Measurements from ENCODE around the gene TBC1D5.

TBC1D5 gene

GRCh38 chr3:17258823-17259436, 483.5 kb downstream of the TBC1D5 start:
- DNase-seq (ENCODE audit: extremely low read depth in 1 of 2, low read depth in 1 of 2) = no peak

- no peak for DNase-seq (ENCODE audit: extremely low read depth in 1 of 2, low read depth in 1 of 2)
Measured at GRCh38 chr3:17257269-17257668, 485.2 kb downstream of the TBC1D5 start.

DNA sequence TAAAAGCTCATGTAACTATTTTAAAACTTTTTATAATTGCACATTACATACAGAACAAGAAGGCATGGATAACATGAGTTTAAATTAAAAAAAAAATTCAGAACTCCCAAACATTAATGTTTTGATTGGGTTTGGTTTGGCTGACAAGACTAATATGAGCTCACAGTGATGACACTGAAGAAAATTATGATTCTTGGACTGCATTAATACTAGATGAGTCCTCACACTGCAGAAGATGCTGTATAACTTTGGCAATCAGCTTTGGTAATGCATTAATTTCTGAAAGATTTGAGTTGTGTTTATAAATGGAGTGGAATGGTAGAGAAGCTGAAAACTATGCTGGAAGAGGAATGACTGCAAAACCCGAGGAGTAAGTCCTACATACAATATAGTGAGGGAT, 498.8 kb downstream of the TBC1D5 start:
- no peak for DNase-seq (ENCODE audit: extremely low read depth in 1 of 2, low read depth in 1 of 2)

- no peak for DNase-seq (ENCODE audit: extremely low read depth in 1 of 2, low read depth in 1 of 2)
Measured at GRCh38 chr3:17239417-17239816, 503.0 kb downstream of the TBC1D5 start.

DNA sequence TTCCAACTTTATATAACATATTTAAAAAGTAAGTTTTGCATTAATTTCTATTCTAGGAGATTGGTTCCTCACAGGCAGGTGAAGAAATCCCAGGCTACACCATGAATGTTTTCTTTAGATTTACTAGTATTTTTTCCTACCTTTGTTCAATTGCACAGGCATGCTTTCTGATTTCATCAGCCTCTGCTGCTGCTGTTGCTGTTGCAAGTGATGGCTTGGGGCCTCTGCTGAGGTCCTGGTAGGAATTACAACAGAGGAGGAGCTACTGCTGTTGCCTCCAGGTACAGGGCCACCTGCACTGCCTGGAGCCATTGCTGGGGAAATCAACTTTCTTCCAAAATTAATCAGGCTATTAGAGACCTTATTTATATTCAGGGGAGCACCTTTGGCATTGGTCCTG, 504.4 kb downstream of the TBC1D5 start:
- DNase-seq (ENCODE audit: extremely low read depth in 1 of 2, low read depth in 1 of 2) = no peak

DNA sequence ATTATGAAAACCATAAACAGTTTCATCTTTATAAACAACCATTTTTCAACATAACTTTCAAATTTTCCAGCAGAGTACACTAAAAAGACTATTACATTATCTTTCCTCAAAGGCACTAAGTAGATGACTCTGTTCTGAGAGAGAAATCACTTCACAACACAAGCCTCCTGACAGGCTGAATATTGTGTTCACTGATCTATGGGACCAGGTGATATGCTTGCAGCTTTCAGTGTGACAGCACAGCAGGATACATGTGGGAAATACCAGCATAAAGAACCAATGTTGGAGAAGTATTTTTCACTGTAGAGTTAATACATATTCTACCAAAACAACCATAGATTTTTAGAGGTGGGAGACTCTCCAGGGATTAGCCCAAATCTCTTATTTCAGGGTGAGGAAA, 507.1 kb downstream of the TBC1D5 start:
- no peak for DNase-seq (ENCODE audit: extremely low read depth in 1 of 2, low read depth in 1 of 2)

DNA sequence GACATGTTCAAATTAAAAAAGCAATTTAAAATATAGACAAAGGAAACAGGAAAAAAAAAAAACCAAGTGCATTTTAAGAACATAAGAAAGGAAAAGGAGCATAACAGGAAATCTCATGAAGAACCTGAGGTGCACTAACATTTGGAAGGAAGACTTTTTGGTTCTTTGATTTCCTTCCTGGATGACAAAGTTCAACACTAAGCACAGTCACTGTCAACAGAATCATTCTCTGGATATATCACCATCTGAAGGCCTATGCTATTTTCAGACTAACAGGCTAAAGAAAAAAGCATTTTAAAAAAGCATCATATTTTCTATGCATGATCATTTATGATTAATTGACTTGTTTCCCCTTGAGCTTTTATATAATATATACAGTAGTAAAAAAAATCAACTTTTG, 508.0 kb downstream of the TBC1D5 start:
- no peak for DNase-seq (ENCODE audit: extremely low read depth in 1 of 2, low read depth in 1 of 2)

DNA sequence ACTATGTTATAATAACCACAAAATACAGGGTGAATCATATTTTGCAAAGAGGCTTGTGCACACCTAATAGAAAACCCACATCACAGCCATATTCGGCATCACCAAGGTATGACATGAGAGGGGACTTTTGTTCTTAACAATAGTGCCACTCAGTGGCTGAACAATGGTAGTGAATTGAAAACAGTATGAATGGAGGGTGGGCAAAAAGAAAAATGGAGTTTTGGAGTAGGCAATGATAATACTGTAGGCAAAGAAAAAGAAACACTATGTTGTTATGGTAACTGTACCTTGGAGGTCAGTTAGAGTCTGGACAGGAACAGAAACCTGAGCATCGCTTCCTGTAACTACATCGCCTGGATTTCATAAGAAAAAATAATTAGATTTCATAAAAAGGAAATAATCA, 509.0 kb downstream of the TBC1D5 start:
- DNase-seq (ENCODE audit: extremely low read depth in 1 of 2, low read depth in 1 of 2) = peak in 1 of 2 donors; percentile 12

DNA sequence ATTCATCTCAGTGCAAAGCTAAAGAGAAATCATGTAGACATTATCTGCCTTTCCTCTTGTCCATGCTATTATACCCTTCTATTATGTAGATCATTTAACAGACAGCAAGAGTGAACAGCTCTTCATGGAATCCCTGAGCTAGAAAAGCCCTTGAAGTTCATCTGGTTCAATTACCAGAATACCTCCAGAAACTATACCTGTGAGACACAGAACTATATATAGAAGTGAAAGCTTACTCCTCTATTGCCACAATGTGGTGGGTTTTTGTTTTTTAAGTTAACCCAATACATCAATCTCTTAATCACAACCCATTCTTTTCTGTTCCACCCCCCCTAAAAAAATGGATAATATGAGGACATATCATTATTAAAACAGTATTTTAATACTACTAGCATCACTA, 510.0 kb downstream of the TBC1D5 start:
- no peak for DNase-seq (ENCODE audit: extremely low read depth in 1 of 2, low read depth in 1 of 2)

GRCh38 chr3:17231537-17232261, 510.7 kb downstream of the TBC1D5 start:
- no peak for DNase-seq (ENCODE audit: extremely low read depth in 1 of 2, low read depth in 1 of 2)

DNA sequence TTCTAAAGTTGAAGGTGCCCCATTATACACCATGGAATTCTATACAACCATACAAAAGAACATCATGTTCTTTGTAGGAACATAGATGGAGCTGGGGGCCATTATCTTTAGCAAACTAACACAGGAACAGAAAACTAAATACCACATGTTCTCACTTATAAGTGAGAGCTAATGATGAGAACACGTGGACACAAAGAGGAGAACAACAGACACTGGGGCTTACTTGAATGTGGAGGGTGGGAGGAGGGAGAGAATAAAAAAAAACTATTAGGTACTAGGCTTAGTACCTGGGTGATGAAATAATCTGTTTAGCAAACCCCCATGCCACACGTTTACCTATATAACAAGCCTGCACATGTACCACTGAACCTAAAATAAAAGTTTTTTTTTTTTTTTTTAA, 515.0 kb downstream of the TBC1D5 start:
- no peak for DNase-seq (ENCODE audit: extremely low read depth in 1 of 2, low read depth in 1 of 2)

DNA sequence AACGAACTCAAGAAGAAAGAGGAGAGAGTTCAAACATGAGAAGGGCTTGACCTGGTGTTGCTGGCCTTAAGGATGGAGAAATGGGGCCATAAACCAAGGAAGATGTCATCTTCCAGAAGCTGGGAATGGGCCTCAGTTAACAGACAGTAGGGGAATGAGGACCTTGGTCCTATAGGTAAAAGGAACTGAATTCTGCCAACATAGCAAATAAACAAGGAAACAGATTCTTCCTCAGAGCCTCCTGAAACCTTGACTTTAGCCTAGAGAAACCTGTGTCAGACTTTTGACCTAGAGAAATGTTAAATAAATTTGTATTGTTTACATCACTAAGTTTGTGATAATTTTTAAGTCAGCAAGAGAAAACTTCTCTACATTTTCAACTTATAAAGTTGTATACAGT, 520.9 kb downstream of the TBC1D5 start:
- no peak for DNase-seq (ENCODE audit: extremely low read depth in 1 of 2, low read depth in 1 of 2)

DNA sequence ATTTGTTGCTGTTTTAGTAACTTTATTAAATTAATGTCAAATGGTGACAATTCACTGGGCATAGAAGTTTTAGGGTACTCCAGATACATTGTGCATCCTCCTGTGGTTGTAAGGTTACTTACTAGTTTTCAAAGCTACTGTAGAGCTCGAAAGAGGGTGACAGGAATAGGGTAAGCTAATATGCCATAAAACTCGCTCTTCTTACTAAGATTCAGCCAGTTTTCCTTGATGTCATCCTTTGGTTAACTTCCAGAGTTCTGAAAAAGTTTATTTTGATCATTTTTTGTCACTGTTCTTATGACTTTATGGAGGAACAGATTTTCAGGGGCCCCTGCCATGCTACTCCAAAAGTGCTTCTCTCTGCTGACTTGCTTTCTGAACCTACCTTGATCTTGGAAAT, 522.8 kb downstream of the TBC1D5 start:
- DNase-seq (ENCODE audit: extremely low read depth in 1 of 2, low read depth in 1 of 2) = no peak

- no peak for DNase-seq (ENCODE audit: extremely low read depth in 1 of 2, low read depth in 1 of 2)
Measured at GRCh38 chr3:17218587-17218986, 523.8 kb downstream of the TBC1D5 start.

- DNase-seq (ENCODE audit: extremely low read depth in 1 of 2, low read depth in 1 of 2) = no peak
Measured at GRCh38 chr3:17217588-17217987, 524.8 kb downstream of the TBC1D5 start.

GRCh38 chr3:17213102-17213501, 529.3 kb downstream of the TBC1D5 start:
- DNase-seq (ENCODE audit: extremely low read depth in 1 of 2, low read depth in 1 of 2) = no peak

- no peak for DNase-seq (ENCODE audit: extremely low read depth in 1 of 2, low read depth in 1 of 2)
Measured at GRCh38 chr3:17207979-17208378, 534.5 kb downstream of the TBC1D5 start.

GRCh38 chr3:17207019-17207418, 535.4 kb downstream of the TBC1D5 start:
- DNase-seq (ENCODE audit: extremely low read depth in 1 of 2, low read depth in 1 of 2) = no peak

DNA sequence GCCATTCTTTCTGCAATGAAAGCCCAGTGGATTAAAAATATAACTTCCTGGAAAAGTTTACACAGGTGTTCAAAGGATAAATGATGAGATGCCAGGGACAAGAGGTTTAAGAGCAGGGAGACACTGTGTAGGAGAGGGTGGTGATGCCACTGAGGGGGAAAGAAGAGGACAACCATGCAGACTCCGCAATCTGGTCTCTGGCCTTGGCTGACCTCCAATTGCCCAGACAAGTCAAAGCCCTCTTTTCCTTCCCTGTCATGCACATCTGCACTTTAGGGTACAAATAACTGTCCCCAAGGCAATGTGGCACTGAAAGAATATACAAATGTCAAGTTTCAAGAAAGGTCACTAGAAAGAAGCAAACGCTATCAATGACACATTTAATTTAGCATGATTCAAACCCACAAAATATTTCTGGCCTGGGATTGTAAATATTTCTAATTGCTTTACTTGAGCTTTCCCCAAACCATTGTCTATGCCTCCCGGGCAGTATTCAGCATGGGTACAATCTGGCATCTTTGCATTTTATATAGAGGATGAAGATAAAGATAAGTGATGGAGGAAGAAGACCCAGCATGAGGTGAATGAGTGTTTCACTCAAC, 538.3 kb downstream of the TBC1D5 start:
- no peak for DNase-seq (ENCODE audit: extremely low read depth in 1 of 2, low read depth in 1 of 2)

GRCh38 chr3:17201538-17201937, 540.9 kb downstream of the TBC1D5 start:
- DNase-seq (ENCODE audit: extremely low read depth in 1 of 2, low read depth in 1 of 2) = no peak

DNA sequence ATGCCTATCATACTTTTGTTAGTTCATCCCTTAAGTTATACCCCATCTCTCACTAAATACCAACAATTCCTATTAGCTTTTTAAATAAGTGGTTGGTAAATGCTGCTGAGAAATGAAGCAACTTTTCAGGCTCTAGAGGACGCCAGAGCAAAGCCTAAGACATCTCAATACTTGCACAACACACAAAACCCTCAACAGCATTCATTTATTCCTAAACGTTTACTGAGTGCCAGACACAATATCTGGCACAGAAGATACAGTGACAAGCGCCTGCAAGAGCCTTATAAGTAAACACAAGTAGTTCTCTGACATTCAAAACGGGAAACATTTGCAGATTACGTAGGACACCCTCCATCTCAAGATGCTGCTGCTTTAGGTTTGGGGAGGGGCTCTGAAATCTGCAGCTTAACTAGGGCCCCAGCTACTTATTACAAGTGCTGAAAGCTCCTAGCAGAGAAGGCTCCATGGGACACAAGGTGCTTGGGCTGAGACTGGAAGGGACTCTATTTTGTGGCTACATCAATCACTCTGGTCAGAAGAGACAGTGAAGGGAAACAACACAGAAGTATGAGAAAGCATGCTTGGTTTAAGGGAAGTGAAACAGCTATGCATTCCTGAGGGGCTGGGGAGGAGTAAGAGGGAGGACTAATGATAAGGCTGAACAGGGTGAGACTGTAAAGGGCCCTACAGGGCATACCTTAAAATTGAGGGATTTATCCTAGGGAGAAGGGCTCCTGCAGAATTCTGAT, 546.4 kb downstream of the TBC1D5 start:
- DNase-seq (ENCODE audit: extremely low read depth in 1 of 2, low read depth in 1 of 2) = no peak

GRCh38 chr3:17195192-17195611, 547.2 kb downstream of the TBC1D5 start:
- DNase-seq (ENCODE audit: extremely low read depth in 1 of 2, low read depth in 1 of 2) = no peak

All from stimulated activated CD8-positive, alpha-beta memory T cell treated with anti-CD3 and anti-CD28 coated beads, Interleukin-7, amount 100 ng/mL, for 48 hours (primary cell).